ENCODE results near the gene MATK.

Gene MATK

GRCh38 chr19:3813473-3814392, 27.6 kb upstream of the MATK start:
- no peak overlapping the region for H3K4me3 ChIP-seq (ENCODE audit: low read length)
- no peak overlapping the region for H3K9ac ChIP-seq (ENCODE audit: low read length)
- no peaks in the 10 kb centered on the region for H3K4me1 ChIP-seq (ENCODE audit: control insufficient read depth, low read depth, low read length)
- H3K27ac ChIP-seq (ENCODE audit: low read length), result no peak overlapping the region
- H3K9me3 ChIP-seq (ENCODE audit: control insufficient read depth, low read depth, low read length), result no peaks in the 10 kb centered on the region
- H3K36me3 ChIP-seq (ENCODE audit: control insufficient read depth, low read depth, low read length), result no peaks in the 10 kb centered on the region
- H3K27me3 ChIP-seq (ENCODE audit: control insufficient read depth, insufficient read depth, low read length), result no peaks in the 10 kb centered on the region

- Histone ChIP-seq H3K27ac (ENCODE audit: low read length) (no peak overlapping the region), H3K27me3 (ENCODE audit: control insufficient read depth, insufficient read depth, low read length) (no peaks in the 10 kb centered on the region), H3K4me3 (ENCODE audit: low read length) (no peak overlapping the region), H3K36me3 (ENCODE audit: control insufficient read depth, low read depth, low read length) (no peaks in the 10 kb centered on the region), H3K9me3 (ENCODE audit: control insufficient read depth, low read depth, low read length) (no peaks in the 10 kb centered on the region), H3K4me1 (ENCODE audit: control insufficient read depth, low read depth, low read length) (no peaks in the 10 kb centered on the region), H3K9ac (ENCODE audit: low read length) (no peak overlapping the region)
These were observed 24.7 kb upstream of the MATK start for GRCh38 chr19:3810708-3811355.

- Histone ChIP-seq H3K27me3 (ENCODE audit: control insufficient read depth, insufficient read depth, low read length) (no peaks in the 10 kb centered on the region), H3K27ac (ENCODE audit: low read length) (no peak overlapping the region), H3K36me3 (ENCODE audit: control insufficient read depth, low read depth, low read length) (no peaks in the 10 kb centered on the region), H3K9me3 (ENCODE audit: control insufficient read depth, low read depth, low read length) (no peaks in the 10 kb centered on the region), H3K4me3 (ENCODE audit: low read length) (no peak overlapping the region), H3K9ac (ENCODE audit: low read length) (no peak overlapping the region), H3K4me1 (ENCODE audit: control insufficient read depth, low read depth, low read length) (no peaks in the 10 kb centered on the region)
These were observed 23.9 kb upstream of the MATK start for GRCh38 chr19:3809881-3810707.

- no peaks in the 10 kb centered on the region for H3K4me1 ChIP-seq (ENCODE audit: control insufficient read depth, low read depth, low read length)
- H3K9ac ChIP-seq (ENCODE audit: low read length), result no peak overlapping the region
- no peaks in the 10 kb centered on the region for H3K27me3 ChIP-seq (ENCODE audit: control insufficient read depth, insufficient read depth, low read length)
- no peak overlapping the region for H3K4me3 ChIP-seq (ENCODE audit: low read length)
- no peak overlapping the region for H3K27ac ChIP-seq (ENCODE audit: low read length)
- no peaks in the 10 kb centered on the region for H3K9me3 ChIP-seq (ENCODE audit: control insufficient read depth, low read depth, low read length)
- no peaks in the 10 kb centered on the region for H3K36me3 ChIP-seq (ENCODE audit: control insufficient read depth, low read depth, low read length)
These were observed 22.4 kb upstream of the MATK start for GRCh38 chr19:3808420-3809143.

- Histone ChIP-seq H3K4me1 (ENCODE audit: control insufficient read depth, low read depth, low read length) (no peaks in the 10 kb centered on the region), H3K9me3 (ENCODE audit: control insufficient read depth, low read depth, low read length) (no peaks in the 10 kb centered on the region), H3K27ac (ENCODE audit: low read length) (no peak overlapping the region), H3K27me3 (ENCODE audit: control insufficient read depth, insufficient read depth, low read length) (peaks cover 4% of the 10 kb centered on the region), H3K4me3 (ENCODE audit: low read length) (no peak overlapping the region), H3K36me3 (ENCODE audit: control insufficient read depth, low read depth, low read length) (no peaks in the 10 kb centered on the region), H3K9ac (ENCODE audit: low read length) (no peak overlapping the region)
These were observed 21.6 kb upstream of the MATK start for GRCh38 chr19:3807574-3808354.

- H3K9me3 ChIP-seq (ENCODE audit: control insufficient read depth, low read depth, low read length), result no peaks in the 10 kb centered on the region
- no peak overlapping the region for H3K4me3 ChIP-seq (ENCODE audit: low read length)
- no peak overlapping the region for H3K27ac ChIP-seq (ENCODE audit: low read length)
- peaks cover 10% of the 10 kb centered on the region for H3K27me3 ChIP-seq (ENCODE audit: control insufficient read depth, insufficient read depth, low read length)
- no peaks in the 10 kb centered on the region for H3K4me1 ChIP-seq (ENCODE audit: control insufficient read depth, low read depth, low read length)
- H3K36me3 ChIP-seq (ENCODE audit: control insufficient read depth, low read depth, low read length), result no peaks in the 10 kb centered on the region
- H3K9ac ChIP-seq (ENCODE audit: low read length), result no peak overlapping the region
These were observed 20.9 kb upstream of the MATK start for GRCh38 chr19:3807131-3807480.

- Histone ChIP-seq H3K9ac (ENCODE audit: low read length) (no peak overlapping the region), H3K9me3 (ENCODE audit: control insufficient read depth, low read depth, low read length) (no peaks in the 10 kb centered on the region), H3K4me1 (ENCODE audit: control insufficient read depth, low read depth, low read length) (no peaks in the 10 kb centered on the region), H3K36me3 (ENCODE audit: control insufficient read depth, low read depth, low read length) (no peaks in the 10 kb centered on the region), H3K27me3 (ENCODE audit: control insufficient read depth, insufficient read depth, low read length) (peaks cover 23% of the 10 kb centered on the region), H3K27ac (ENCODE audit: low read length) (no peak overlapping the region), H3K4me3 (ENCODE audit: low read length) (no peak overlapping the region)
These were observed 19.7 kb upstream of the MATK start for GRCh38 chr19:3805859-3806258.

GRCh38 chr19:3804429-3804828, 18.2 kb upstream of the MATK start:
- H3K9ac ChIP-seq (ENCODE audit: low read length), result no peak overlapping the region
- H3K4me1 ChIP-seq (ENCODE audit: control insufficient read depth, low read depth, low read length), result no peaks in the 10 kb centered on the region
- peaks cover 32% of the 10 kb centered on the region for H3K27me3 ChIP-seq (ENCODE audit: control insufficient read depth, insufficient read depth, low read length)
- H3K27ac ChIP-seq (ENCODE audit: low read length), result no peak overlapping the region
- H3K36me3 ChIP-seq (ENCODE audit: control insufficient read depth, low read depth, low read length), result no peaks in the 10 kb centered on the region
- H3K4me3 ChIP-seq (ENCODE audit: low read length), result no peak overlapping the region
- no peaks in the 10 kb centered on the region for H3K9me3 ChIP-seq (ENCODE audit: control insufficient read depth, low read depth, low read length)

- H3K27ac ChIP-seq (ENCODE audit: low read length), result no peak overlapping the region
- no peaks in the 10 kb centered on the region for H3K36me3 ChIP-seq (ENCODE audit: control insufficient read depth, low read depth, low read length)
- H3K4me1 ChIP-seq (ENCODE audit: control insufficient read depth, low read depth, low read length), result no peaks in the 10 kb centered on the region
- no peak overlapping the region for H3K9ac ChIP-seq (ENCODE audit: low read length)
- H3K4me3 ChIP-seq (ENCODE audit: low read length), result no peak overlapping the region
- no peaks in the 10 kb centered on the region for H3K9me3 ChIP-seq (ENCODE audit: control insufficient read depth, low read depth, low read length)
- peaks cover 37% of the 10 kb centered on the region for H3K27me3 ChIP-seq (ENCODE audit: control insufficient read depth, insufficient read depth, low read length)
These were observed 17.8 kb upstream of the MATK start for GRCh38 chr19:3803986-3804385.

- no peak overlapping the region for H3K4me3 ChIP-seq (ENCODE audit: low read length)
- H3K4me1 ChIP-seq (ENCODE audit: control insufficient read depth, low read depth, low read length), result no peaks in the 10 kb centered on the region
- H3K9ac ChIP-seq (ENCODE audit: low read length), result no peak overlapping the region
- H3K36me3 ChIP-seq (ENCODE audit: control insufficient read depth, low read depth, low read length), result no peaks in the 10 kb centered on the region
- no peaks in the 10 kb centered on the region for H3K9me3 ChIP-seq (ENCODE audit: control insufficient read depth, low read depth, low read length)
- H3K27me3 ChIP-seq (ENCODE audit: control insufficient read depth, insufficient read depth, low read length), result peaks cover 38% of the 10 kb centered on the region
- H3K27ac ChIP-seq (ENCODE audit: low read length), result no peak overlapping the region
These were observed 17.1 kb upstream of the MATK start for GRCh38 chr19:3803114-3803888.

Data from iPS-18a (cell line).